A549 (cell line): ENCODE data around the gene USP4. TPM values are rescaled to one million over a fixed set of nuclear protein-coding genes. Genes with fewer than 3 reads are reported as not detected.

Experiments used
- ATAC-seq, 2 experiments: fragments of 200-7000 bp in 1 of 2; fragments of >200 bp in 1 of 2; cut with Nextera tagmentation in 1 of 2; cut with Tn5 transposase in 1 of 2; 3 replicates each; pipeline versions ENCODE4 v1.8.0 to v1.9.1; 2018 to 2020; ENCODE audit warnings: mild to moderate bottlenecking in 1 of 2, moderate library complexity in 1 of 2
- CTCF ChIA-PET: fragments of 300-600 bp; sonication (Branson Sonifier 250); formaldehyde crosslinking; extraction: SDS; loops from one replicate; lab custom pipeline; 2021; ENCODE audit warnings: antibody characterized with exemption, inconsistent platforms; lab: Yijun Ruan, JAX
- POLR2A ChIA-PET: fragments of 350-600 bp; formaldehyde crosslinking; extraction: SDS; loops from one replicate; lab custom pipeline; 2021; ENCODE audit warnings: antibody characterized with exemption, inconsistent platforms; lab: Yijun Ruan, JAX
- DNase-seq, 2 experiments: peaks; one replicate each; pipeline versions ENCODE4 v3.0.0 to v3.0.0-alpha.2; 2011 to 2016; ENCODE audit warnings: low read depth in 1 of 2, low spot score in 1 of 2
- FAIRE-seq: peaks from 2 replicates; lab custom pipeline; 2011; peaks lifted over from hg19 to GRCh38; lab: Jason Lieb, UNC
- H3K27ac ChIP-seq, 2 experiments: fragments of >200 bp; sonication (Bioruptor Twin); formaldehyde crosslinking; 3 replicates each; pipeline ENCODE4 v1.5.1; 2016 to 2017
- H3K4me1 ChIP-seq: fragments of >200 bp; sonication (Bioruptor Twin); formaldehyde crosslinking; 3 replicates; pipeline ENCODE4 v1.6.1; 2016
- H3K4me2 ChIP-seq: fragments of >200 bp; sonication (Bioruptor Twin); formaldehyde crosslinking; 3 replicates; pipeline ENCODE4 v1.6.1; 2016
- H3K4me3 ChIP-seq: fragments of >200 bp; sonication (Bioruptor Twin); formaldehyde crosslinking; 3 replicates; pipeline ENCODE4 v1.5.1; 2016
- H3K9me3 ChIP-seq: fragments of >200 bp; sonication (Bioruptor Twin); formaldehyde crosslinking; 3 replicates; pipeline ENCODE4 v1.6.1; 2016
- BHLHE40 ChIP-seq: IDR thresholded peaks from 2 replicates; pipeline ENCODE4 v1.6.1; 2012; ENCODE audit warnings: low read depth, low read length, inconsistent platforms
- CBX2 ChIP-seq: fragments of 200-600 bp; sonication (generic); IDR thresholded peaks from 2 replicates; pipeline ENCODE4 v1.6.1; 2016; ENCODE audit warnings: low read depth, mild to moderate bottlenecking, borderline replicate concordance
- CBX8 ChIP-seq: fragments of 200-600 bp; sonication (generic); IDR thresholded peaks from 2 replicates; pipeline ENCODE4 v1.6.1; 2016
- CHD2 ChIP-seq: fragments of 150-350 bp; IDR thresholded peaks from 2 replicates; pipeline ENCODE4 v1.6.1; 2014; ENCODE audit warnings: low read length; ENCODE audit not compliant: partially characterized antibody
- EHMT2 ChIP-seq: fragments of 200-600 bp; sonication (generic); IDR thresholded peaks from 2 replicates; pipeline ENCODE4 v1.6.1; 2016; ENCODE audit warnings: antibody characterized with exemption, low read depth, mild to moderate bottlenecking, moderate library complexity
- ESRRA ChIP-seq: fragments of 150-350 bp; IDR thresholded peaks from 2 replicates; pipeline ENCODE4 v1.6.1; 2014; ENCODE audit warnings: mild to moderate bottlenecking, low read length, borderline replicate concordance
- FOSL2 ChIP-seq, 2 experiments: fragments of 450-650 bp in 1 of 2; fragments of >200 bp in 1 of 2; sonication (Bioruptor Twin) in 1 of 2; formaldehyde crosslinking; IDR thresholded peaks; 2 replicates each; pipeline versions ENCODE4 v1.5.0 to v1.6.1; 2016 to 2020; ENCODE audit warnings: mild to moderate bottlenecking in 1 of 2, moderate library complexity in 1 of 2
- GATA3 ChIP-seq: IDR thresholded peaks from 2 replicates; pipeline ENCODE4 v1.6.1; 2012; ENCODE audit warnings: borderline replicate concordance
- HOXA7 ChIP-seq: fragments of 250-450 bp; sonication (Bioruptor Pico); IDR thresholded peaks from 2 replicates; pipeline ENCODE4 v1.5.0; 2020; ENCODE audit warnings: mild to moderate bottlenecking, moderate library complexity
- HOXB13 ChIP-seq: fragments of 250-450 bp; sonication (Bioruptor Pico); IDR thresholded peaks from 2 replicates; pipeline ENCODE4 v1.5.0; 2020; ENCODE audit warnings: low read depth, mild to moderate bottlenecking, moderate library complexity
- HOXB5 ChIP-seq: fragments of 250-450 bp; sonication (Bioruptor Pico); IDR thresholded peaks from 2 replicates; pipeline ENCODE4 v1.5.0; 2020; ENCODE audit warnings: mild to moderate bottlenecking, moderate library complexity
- MAFK ChIP-seq: fragments of 450-650 bp; IDR thresholded peaks from 2 replicates; pipeline ENCODE4 v1.6.1; 2014; ENCODE audit not compliant: partially characterized antibody
- PHF8 ChIP-seq: fragments of 200-600 bp; sonication (generic); IDR thresholded peaks from 2 replicates; pipeline ENCODE4 v1.6.1; 2016; ENCODE audit warnings: low read depth, mild to moderate bottlenecking, antibody characterized with exemption, moderate library complexity, borderline replicate concordance
- POLR2A ChIP-seq: IDR thresholded peaks from 2 replicates; pipeline ENCODE4 v1.6.1; 2012; ENCODE audit warnings: mild to moderate bottlenecking, low read length
- RARB ChIP-seq: fragments of 250-450 bp; sonication (Bioruptor Pico); IDR thresholded peaks from 2 replicates; pipeline ENCODE4 v1.8.0; 2021; ENCODE audit warnings: mild to moderate bottlenecking, moderate library complexity
- ZC3H11A ChIP-seq: fragments of 450-650 bp; IDR thresholded peaks from 2 replicates; pipeline ENCODE4 v1.6.1; 2014; ENCODE audit warnings: antibody characterized with exemption, mild to moderate bottlenecking
- ZNF302 ChIP-seq: fragments of 250-450 bp; sonication (Bioruptor Pico); IDR thresholded peaks from 2 replicates; pipeline ENCODE4 v1.9.0; 2021; ENCODE audit warnings: inconsistent platforms, mild to moderate bottlenecking, moderate library complexity
- WGBS: methylation state at CpG from one replicate; pipeline ENCODE4 v1.1.6; 2017; ENCODE audit errors: missing lambda C conversion rate; 5-methylcytosine and 5-hydroxymethylcytosine counted together
- polyA plus RNA-seq, 4 experiments: library from polyadenylated mRNA; depleted of rRNA in 3 of 4; stranded (reverse); fragments of >200 nt; fragmentation: RNase III in 1 of 4; extraction: RNeasy Plus Mini Kit Qiagen cat#74134 plus additional on column Dnase treatment in 1 of 4; gene quantifications; 2 replicates in 3 of 4; 3 replicates in 1 of 4; pipeline ENCODE4 v1.2.3, GENCODE V29; 2011 to 2017
- TF ChIP-seq, protein P1 (sequence below): fragments of 250-450 bp; sonication (Bioruptor Pico); IDR thresholded peaks from 2 replicates; pipeline ENCODE4 v1.5.0; 2020; ENCODE audit warnings: low read depth, mild to moderate bottlenecking, moderate library complexity
- TF ChIP-seq, protein P2 (sequence below): fragments of 200-600 bp; sonication (generic); IDR thresholded peaks from 2 replicates; pipeline ENCODE4 v1.6.1; 2016; ENCODE audit warnings: antibody characterized with exemption, mild to moderate bottlenecking, moderate library complexity
- TF ChIP-seq, protein P3 (sequence below): fragments of 150-350 bp; IDR thresholded peaks from 2 replicates; pipeline ENCODE4 v1.6.1; 2014; ENCODE audit warnings: low read depth, mild to moderate bottlenecking, low read length
- TF ChIP-seq, protein P4 (sequence below): fragments of 450-650 bp; IDR thresholded peaks from 2 replicates; pipeline ENCODE4 v1.6.1; 2014; ENCODE audit warnings: antibody characterized with exemption
- TF ChIP-seq, protein P5 (sequence below): fragments of >200 bp; sonication (Bioruptor Twin); formaldehyde crosslinking; IDR thresholded peaks from 3 replicates; pipeline ENCODE4 v1.6.1; 2016
- TF ChIP-seq, protein P6 (sequence below): fragments of >200 bp; sonication (Bioruptor Twin); formaldehyde crosslinking; IDR thresholded peaks from 3 replicates; pipeline ENCODE4 v1.5.1; 2016
- TF ChIP-seq, protein P7 (sequence below): IDR thresholded peaks from 2 replicates; pipeline ENCODE4 v1.6.1; 2012

Gene USP4
- polyA plus RNA-seq, 2 of the 4 experiments (the other 2 are of a cell fraction), result 12.9 to 23.7 TPM

DNA sequence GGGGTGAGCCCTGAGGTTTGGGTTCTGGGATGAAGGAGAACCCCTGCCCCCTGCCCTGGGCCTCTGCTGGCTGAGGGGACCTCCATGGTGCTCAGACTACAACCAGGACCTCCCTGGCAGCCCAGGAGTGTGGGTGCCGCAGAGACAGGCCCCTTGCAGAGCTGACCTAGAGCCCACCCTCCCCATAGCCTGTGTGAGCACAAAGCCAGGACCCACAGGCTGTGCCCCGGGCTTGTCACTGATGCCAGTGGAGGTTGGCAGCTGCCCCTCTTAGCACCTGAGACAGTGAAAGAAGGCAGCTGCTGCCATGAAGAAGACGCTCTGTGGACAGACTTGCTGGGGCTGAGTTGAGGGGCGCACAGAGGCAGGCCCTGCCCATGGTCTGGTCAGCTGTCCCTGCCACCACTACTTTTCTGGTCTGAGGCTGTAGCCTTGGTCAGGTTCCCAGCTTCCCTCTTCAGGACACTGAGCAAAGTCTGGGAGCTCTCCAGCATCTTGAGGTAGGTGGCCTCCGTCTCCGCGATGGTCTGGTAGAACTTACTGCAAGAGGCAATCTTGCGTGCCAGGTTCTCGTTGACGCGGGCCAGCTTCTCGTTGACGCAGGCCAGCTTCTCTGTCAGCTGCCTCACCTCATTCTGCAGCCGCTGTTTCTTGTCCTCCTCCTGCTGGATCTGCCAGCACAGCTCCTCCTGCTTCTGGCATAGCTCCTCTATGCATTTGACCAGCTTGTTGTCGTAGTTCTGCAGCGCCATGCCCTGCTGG is 23.0 kb downstream of the USP4 start:
- FAIRE-seq (no peak), ATAC-seq (no peak), DNase-seq (no peak)
- Histone ChIP-seq H3K4me2 (no peak overlapping the region), H3K4me3 (no peak overlapping the region), H3K9me3 (no peaks in the 10 kb centered on the region), H3K4me1 (no peaks in the 10 kb centered on the region), H3K27ac (no peak overlapping the region)
- ChIA-PET POLR2A (no interaction called here), CTCF (interaction anchor here (0.6 to 1.9 kb wide), 4 partner anchors 10 to 211 kb away, joined by 3 to 6 read pairs (median 4); no protein-coding TSS in a partner anchor)
- WGBS, result 98% methylated on average over 14 of the region's 16 CpGs
- no peak for TF ChIP-seq ZNF302 (CRISPR knock-in tag)
- no peak for TF ChIP-seq HOXB13
- TF ChIP-seq, protein P1, sequence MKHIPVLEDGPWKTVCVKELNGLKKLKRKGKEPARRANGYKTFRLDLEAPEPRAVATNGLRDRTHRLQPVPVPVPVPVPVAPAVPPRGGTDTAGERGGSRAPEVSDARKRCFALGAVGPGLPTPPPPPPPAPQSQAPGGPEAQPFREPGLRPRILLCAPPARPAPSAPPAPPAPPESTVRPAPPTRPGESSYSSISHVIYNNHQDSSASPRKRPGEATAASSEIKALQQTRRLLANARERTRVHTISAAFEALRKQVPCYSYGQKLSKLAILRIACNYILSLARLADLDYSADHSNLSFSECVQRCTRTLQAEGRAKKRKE, result no peak
- no peak for TF ChIP-seq EHMT2
- TF ChIP-seq PHF8, result no peak
- TF ChIP-seq, protein P2, sequence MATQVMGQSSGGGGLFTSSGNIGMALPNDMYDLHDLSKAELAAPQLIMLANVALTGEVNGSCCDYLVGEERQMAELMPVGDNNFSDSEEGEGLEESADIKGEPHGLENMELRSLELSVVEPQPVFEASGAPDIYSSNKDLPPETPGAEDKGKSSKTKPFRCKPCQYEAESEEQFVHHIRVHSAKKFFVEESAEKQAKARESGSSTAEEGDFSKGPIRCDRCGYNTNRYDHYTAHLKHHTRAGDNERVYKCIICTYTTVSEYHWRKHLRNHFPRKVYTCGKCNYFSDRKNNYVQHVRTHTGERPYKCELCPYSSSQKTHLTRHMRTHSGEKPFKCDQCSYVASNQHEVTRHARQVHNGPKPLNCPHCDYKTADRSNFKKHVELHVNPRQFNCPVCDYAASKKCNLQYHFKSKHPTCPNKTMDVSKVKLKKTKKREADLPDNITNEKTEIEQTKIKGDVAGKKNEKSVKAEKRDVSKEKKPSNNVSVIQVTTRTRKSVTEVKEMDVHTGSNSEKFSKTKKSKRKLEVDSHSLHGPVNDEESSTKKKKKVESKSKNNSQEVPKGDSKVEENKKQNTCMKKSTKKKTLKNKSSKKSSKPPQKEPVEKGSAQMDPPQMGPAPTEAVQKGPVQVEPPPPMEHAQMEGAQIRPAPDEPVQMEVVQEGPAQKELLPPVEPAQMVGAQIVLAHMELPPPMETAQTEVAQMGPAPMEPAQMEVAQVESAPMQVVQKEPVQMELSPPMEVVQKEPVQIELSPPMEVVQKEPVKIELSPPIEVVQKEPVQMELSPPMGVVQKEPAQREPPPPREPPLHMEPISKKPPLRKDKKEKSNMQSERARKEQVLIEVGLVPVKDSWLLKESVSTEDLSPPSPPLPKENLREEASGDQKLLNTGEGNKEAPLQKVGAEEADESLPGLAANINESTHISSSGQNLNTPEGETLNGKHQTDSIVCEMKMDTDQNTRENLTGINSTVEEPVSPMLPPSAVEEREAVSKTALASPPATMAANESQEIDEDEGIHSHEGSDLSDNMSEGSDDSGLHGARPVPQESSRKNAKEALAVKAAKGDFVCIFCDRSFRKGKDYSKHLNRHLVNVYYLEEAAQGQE, result no peak
- no peak for TF ChIP-seq ZC3H11A
- no peak for TF ChIP-seq HOXA7 (CRISPR knock-in tag)
- TF ChIP-seq MAFK, result no peak
- no peak for TF ChIP-seq ESRRA
- TF ChIP-seq POLR2A, result no peak
- TF ChIP-seq GATA3, result no peak
- TF ChIP-seq, protein P3, sequence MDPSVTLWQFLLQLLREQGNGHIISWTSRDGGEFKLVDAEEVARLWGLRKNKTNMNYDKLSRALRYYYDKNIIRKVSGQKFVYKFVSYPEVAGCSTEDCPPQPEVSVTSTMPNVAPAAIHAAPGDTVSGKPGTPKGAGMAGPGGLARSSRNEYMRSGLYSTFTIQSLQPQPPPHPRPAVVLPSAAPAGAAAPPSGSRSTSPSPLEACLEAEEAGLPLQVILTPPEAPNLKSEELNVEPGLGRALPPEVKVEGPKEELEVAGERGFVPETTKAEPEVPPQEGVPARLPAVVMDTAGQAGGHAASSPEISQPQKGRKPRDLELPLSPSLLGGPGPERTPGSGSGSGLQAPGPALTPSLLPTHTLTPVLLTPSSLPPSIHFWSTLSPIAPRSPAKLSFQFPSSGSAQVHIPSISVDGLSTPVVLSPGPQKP, result no peak

DNA sequence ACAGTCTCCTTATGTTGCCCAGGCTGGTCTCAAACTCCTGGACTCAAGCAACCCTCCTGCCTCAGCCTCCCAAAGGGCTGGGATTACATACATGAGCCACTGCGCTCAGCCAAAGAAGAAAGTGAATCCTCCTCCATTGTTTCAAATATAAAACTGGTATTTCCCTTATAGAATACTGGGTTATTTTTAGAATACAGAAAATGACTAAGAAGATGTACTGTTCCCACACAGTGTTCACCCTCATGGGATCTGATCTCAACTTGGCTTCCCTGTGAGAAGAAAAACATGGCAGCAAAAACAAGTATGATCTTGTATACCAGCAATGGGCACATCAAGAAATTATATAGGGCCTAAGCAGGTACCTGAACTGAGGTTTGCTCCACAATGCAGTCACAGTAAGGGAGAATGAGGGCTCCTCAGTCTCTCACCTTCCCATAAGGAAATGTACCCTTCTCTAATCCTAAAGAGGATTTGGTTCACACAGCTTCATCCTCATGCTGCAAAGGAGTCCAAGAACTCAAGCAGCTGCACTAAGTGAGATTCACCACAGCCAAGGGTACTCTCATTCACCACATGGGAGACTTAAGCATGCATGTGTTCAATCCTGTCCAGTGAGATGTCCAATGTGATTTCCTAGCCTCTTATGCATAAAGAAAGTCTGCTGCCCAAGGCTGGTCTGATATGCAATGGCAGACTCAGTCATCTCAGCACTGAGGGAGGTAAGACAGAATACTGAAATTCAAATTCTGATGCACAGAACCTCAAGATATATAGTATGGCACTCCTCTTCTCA is 25.8 kb downstream of the USP4 start:
- POLR2A ChIA-PET, result no interaction called here
- H3K4me2 ChIP-seq, result no peak overlapping the region
- 100% methylated on average over 1 of the region's 1 CpG for WGBS
- no peaks in the 10 kb centered on the region for H3K9me3 ChIP-seq
- no peak overlapping the region for H3K27ac ChIP-seq
- H3K4me1 ChIP-seq, result no peaks in the 10 kb centered on the region
- no peak for FAIRE-seq
- no peak for ATAC-seq
- DNase-seq, result no peak
- CTCF ChIA-PET, result interaction anchor here (0.6 kb wide), 2 partner anchors 13 to 36 kb away, joined by 3 read pairs; no protein-coding TSS in a partner anchor
- no peak overlapping the region for H3K4me3 ChIP-seq
- no peak for TF ChIP-seq FOSL2 (IDR thresholded peaks at IDR 0.05)
- no peak for TF ChIP-seq FOSL2 (CRISPR knock-in tag; IDR thresholded peaks at IDR 0.05)
- no peak for TF ChIP-seq POLR2A
- TF ChIP-seq HOXB5 (CRISPR knock-in tag), result no peak
- TF ChIP-seq, protein P4, sequence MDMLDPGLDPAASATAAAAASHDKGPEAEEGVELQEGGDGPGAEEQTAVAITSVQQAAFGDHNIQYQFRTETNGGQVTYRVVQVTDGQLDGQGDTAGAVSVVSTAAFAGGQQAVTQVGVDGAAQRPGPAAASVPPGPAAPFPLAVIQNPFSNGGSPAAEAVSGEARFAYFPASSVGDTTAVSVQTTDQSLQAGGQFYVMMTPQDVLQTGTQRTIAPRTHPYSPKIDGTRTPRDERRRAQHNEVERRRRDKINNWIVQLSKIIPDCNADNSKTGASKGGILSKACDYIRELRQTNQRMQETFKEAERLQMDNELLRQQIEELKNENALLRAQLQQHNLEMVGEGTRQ, result no peak
- TF ChIP-seq GATA3, result no peak
- TF ChIP-seq, protein P5, sequence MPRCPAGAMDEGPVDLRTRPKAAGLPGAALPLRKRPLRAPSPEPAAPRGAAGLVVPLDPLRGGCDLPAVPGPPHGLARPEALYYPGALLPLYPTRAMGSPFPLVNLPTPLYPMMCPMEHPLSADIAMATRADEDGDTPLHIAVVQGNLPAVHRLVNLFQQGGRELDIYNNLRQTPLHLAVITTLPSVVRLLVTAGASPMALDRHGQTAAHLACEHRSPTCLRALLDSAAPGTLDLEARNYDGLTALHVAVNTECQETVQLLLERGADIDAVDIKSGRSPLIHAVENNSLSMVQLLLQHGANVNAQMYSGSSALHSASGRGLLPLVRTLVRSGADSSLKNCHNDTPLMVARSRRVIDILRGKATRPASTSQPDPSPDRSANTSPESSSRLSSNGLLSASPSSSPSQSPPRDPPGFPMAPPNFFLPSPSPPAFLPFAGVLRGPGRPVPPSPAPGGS, result no peak
- TF ChIP-seq BHLHE40, result no peak
- no peak for TF ChIP-seq CBX2
- no peak for TF ChIP-seq RARB (CRISPR knock-in tag)
- TF ChIP-seq, protein P6, sequence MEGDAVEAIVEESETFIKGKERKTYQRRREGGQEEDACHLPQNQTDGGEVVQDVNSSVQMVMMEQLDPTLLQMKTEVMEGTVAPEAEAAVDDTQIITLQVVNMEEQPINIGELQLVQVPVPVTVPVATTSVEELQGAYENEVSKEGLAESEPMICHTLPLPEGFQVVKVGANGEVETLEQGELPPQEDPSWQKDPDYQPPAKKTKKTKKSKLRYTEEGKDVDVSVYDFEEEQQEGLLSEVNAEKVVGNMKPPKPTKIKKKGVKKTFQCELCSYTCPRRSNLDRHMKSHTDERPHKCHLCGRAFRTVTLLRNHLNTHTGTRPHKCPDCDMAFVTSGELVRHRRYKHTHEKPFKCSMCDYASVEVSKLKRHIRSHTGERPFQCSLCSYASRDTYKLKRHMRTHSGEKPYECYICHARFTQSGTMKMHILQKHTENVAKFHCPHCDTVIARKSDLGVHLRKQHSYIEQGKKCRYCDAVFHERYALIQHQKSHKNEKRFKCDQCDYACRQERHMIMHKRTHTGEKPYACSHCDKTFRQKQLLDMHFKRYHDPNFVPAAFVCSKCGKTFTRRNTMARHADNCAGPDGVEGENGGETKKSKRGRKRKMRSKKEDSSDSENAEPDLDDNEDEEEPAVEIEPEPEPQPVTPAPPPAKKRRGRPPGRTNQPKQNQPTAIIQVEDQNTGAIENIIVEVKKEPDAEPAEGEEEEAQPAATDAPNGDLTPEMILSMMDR, result no peak
- no peak for TF ChIP-seq CHD2
- no peak for TF ChIP-seq CBX8
- TF ChIP-seq, protein P7, sequence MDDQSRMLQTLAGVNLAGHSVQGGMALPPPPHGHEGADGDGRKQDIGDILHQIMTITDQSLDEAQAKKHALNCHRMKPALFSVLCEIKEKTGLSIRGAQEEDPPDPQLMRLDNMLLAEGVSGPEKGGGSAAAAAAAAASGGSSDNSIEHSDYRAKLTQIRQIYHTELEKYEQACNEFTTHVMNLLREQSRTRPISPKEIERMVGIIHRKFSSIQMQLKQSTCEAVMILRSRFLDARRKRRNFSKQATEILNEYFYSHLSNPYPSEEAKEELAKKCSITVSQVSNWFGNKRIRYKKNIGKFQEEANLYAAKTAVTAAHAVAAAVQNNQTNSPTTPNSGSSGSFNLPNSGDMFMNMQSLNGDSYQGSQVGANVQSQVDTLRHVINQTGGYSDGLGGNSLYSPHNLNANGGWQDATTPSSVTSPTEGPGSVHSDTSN, result no peak
